Measurements from ENCODE around the gene DNAJC27.

DNA sequence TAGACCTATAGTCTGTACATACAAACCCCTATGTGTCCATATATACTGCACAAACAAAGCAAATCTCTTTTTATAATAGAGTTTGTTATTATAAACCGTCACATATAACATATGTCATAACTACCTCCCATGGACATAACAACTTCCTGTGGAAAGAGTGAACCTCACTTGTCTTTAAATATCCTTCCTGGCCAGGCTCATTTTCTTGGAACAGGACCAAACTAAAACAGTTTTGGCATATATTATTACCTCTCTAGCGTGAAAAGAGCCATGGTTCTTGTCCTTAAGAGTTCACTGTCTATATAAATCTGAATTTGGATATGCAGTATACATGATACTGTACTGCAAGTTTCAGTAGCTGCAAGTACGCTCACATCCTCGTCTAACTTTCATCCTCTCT is 28.3 kb upstream of the DNAJC27 start:
- TF ChIP-seq ZNF764 (CRISPR knock-in tag; IDR thresholded peaks at IDR 0.05; ENCODE audit: low read depth) (no peak), SNIP1 (IDR thresholded peaks at IDR 0.05; ENCODE audit: low read depth) (no peak), CBX3 (IDR thresholded peaks at IDR 0.05; ENCODE audit: borderline replicate concordance in 1 of 2, low read length in 2 of 2) (no peak), NR3C1 (CRISPR knock-in tag; IDR thresholded peaks at IDR 0.05) (no peak), ZFP36 (IDR thresholded peaks at IDR 0.05; ENCODE audit: low read depth, low read length, partially characterized antibody) (no peak)

Measured in K562 (cell line).